Gastrocnemius medialis (tissue), 4 donors: ENCODE results near the gene DIAPH3. TPM values are rescaled to one million over a fixed set of nuclear protein-coding genes. Genes with fewer than 3 reads are reported as not detected.

ENCODE experiments used
- ATAC-seq, 2 donors: fragments of 150-250 bp; one replicate each; pipeline ENCODE4 v1.9.1; 2016
- DNase-seq, 2 donors: peaks; one replicate each; pipeline ENCODE4 v3.0.0-alpha.2; 2019
- H3K27ac ChIP-seq, 4 donors: fragments of 200-600 bp; sonication (generic); 1 replicate in 1 of 4; 2 replicates in 3 of 4; pipeline ENCODE4 v1.5.1; 2016 to 2018; ENCODE audit warnings: mild to moderate bottlenecking in 2 of 4, moderate library complexity in 1 of 4
- H3K27me3 ChIP-seq, 3 donors: fragments of 200-600 bp; sonication (generic) in 2 of 3; 1 replicate in 1 of 3; 2 replicates in 2 of 3; pipeline versions ENCODE4 v1.5.1 to v1.6.0; 2016 to 2019; ENCODE audit warnings: mild to moderate bottlenecking in 1 of 3, moderate library complexity in 1 of 3
- H3K36me3 ChIP-seq, 2 donors: fragments of 200-600 bp; sonication (generic) in 1 of 2; one replicate each; pipeline ENCODE4 v1.5.1; 2017 to 2018
- H3K4me1 ChIP-seq, 2 donors: fragments of 200-600 bp; sonication (generic) in 1 of 2; one replicate each; pipeline ENCODE4 v1.5.1; 2016 to 2017; ENCODE audit warnings: mild to moderate bottlenecking in 2 of 2
- H3K4me3 ChIP-seq, 4 donors: fragments of 200-600 bp; sonication (generic) in 3 of 4; 1 replicate in 1 of 4; 2 replicates in 3 of 4; pipeline ENCODE4 v1.5.1; 2016 to 2019; ENCODE audit warnings: mild to moderate bottlenecking in 2 of 4
- H3K9me3 ChIP-seq, 3 donors: fragments of 200-600 bp; sonication (generic) in 2 of 3; 1 replicate in 1 of 3; 2 replicates in 2 of 3; pipeline ENCODE4 v1.5.1; 2016 to 2019
- CTCF ChIP-seq, 5 experiments: fragments of 450-650 bp in 3 of 5; fragments of 200-600 bp in 2 of 5; sonication (generic) in 2 of 5; IDR thresholded peaks in 4 of 5; conservative IDR thresholded peaks in 1 of 5; 1 replicate in 4 of 5; 2 replicates in 1 of 5; pipeline ENCODE4 v1.5.1; 2016 to 2019; ENCODE audit warnings: antibody characterized with exemption in 5 of 5, mild to moderate bottlenecking in 3 of 5, moderate library complexity in 3 of 5
- POLR2A ChIP-seq, 2 donors: fragments of 450-650 bp; IDR thresholded peaks; one replicate each; pipeline ENCODE4 v1.6.1; 2017; ENCODE audit warnings: antibody characterized with exemption in 2 of 2, mild to moderate bottlenecking in 2 of 2, moderate library complexity in 2 of 2
- in situ Hi-C, 4 donors: fragments of 200-750 bp; cut with MboI; loops; one replicate each; pipeline versions ENCODE4 v1.15.0 to v1.8.0; 2017; ENCODE audit warnings: low sequenced_read_pairs in 4 of 4
- intact Hi-C: fragments of 100-400 bp; cut with DNase I; formaldehyde crosslinking; loops from one replicate; pipeline ENCODE4 v1.15.1; 2023; ENCODE audit warnings: low total_unique reads
- total RNA-seq, 4 donors: library from RNA; depleted of rRNA; stranded (reverse); fragments of >200 nt; gene quantifications; one replicate each; pipeline versions ENCODE4 v1.1.0 to v1.2.3, GENCODE V29; 2016

Gene DIAPH3
- total RNA-seq, 4 donors from 2014 or later = 0.13 TPM; not detected in 3

GRCh38 chr13:59742467-59742866 is 421.3 kb downstream of the DIAPH3 start:
- no peak overlapping the region for H3K27ac ChIP-seq
- no peak for ATAC-seq
- no peaks in the 10 kb centered on the region for H3K9me3 ChIP-seq
- TF ChIP-seq POLR2A (IDR thresholded peaks at IDR 0.05) = no peak
- no peak for TF ChIP-seq CTCF (IDR thresholded peaks at IDR 0.05 in 4 of 5, conservative IDR thresholded peaks at IDR 0.05 in 1 of 5)
- DNase-seq = no peak
- H3K27me3 ChIP-seq = no peaks in the 10 kb centered on the region
- in situ Hi-C loops (no loop called here), intact Hi-C loops (no loop called here)
- H3K4me3 ChIP-seq = no peak overlapping the region
- no peaks in the 10 kb centered on the region for H3K36me3 ChIP-seq
- H3K4me1 ChIP-seq = no peaks in the 10 kb centered on the region

- H3K9me3 ChIP-seq = no peaks in the 10 kb centered on the region
- H3K36me3 ChIP-seq = no peaks in the 10 kb centered on the region
- ATAC-seq (no peak), DNase-seq (no peak)
- H3K27ac ChIP-seq = no peak overlapping the region
- no peak for TF ChIP-seq POLR2A (IDR thresholded peaks at IDR 0.05)
- no peak for TF ChIP-seq CTCF (IDR thresholded peaks at IDR 0.05 in 4 of 5, conservative IDR thresholded peaks at IDR 0.05 in 1 of 5)
- no peak overlapping the region for H3K4me3 ChIP-seq
- intact Hi-C loops (no loop called here), in situ Hi-C loops (no loop called here)
- no peaks in the 10 kb centered on the region for H3K4me1 ChIP-seq
- no peaks in the 10 kb centered on the region for H3K27me3 ChIP-seq
These were observed 424.8 kb downstream of the DIAPH3 start for GRCh38 chr13:59738921-59739320.

- no peaks in the 10 kb centered on the region for H3K9me3 ChIP-seq
- H3K27ac ChIP-seq = no peak overlapping the region
- DNase-seq (no peak), ATAC-seq (no peak)
- in situ Hi-C loops = no loop called here
- no peaks in the 10 kb centered on the region for H3K27me3 ChIP-seq
- H3K4me3 ChIP-seq = no peak overlapping the region
- no peaks in the 10 kb centered on the region for H3K4me1 ChIP-seq
- intact Hi-C loops = no loop called here
- TF ChIP-seq POLR2A (IDR thresholded peaks at IDR 0.05) (no peak), CTCF (IDR thresholded peaks at IDR 0.05 in 4 of 5, conservative IDR thresholded peaks at IDR 0.05 in 1 of 5) (no peak)
- no peaks in the 10 kb centered on the region for H3K36me3 ChIP-seq
These were observed 429.3 kb downstream of the DIAPH3 start for GRCh38 chr13:59734393-59734792.

GRCh38 chr13:59733744-59734143 is 430.0 kb downstream of the DIAPH3 start:
- no peak for DNase-seq
- no peaks in the 10 kb centered on the region for H3K36me3 ChIP-seq
- in situ Hi-C loops (no loop called here), intact Hi-C loops (no loop called here)
- no peak overlapping the region for H3K27ac ChIP-seq
- TF ChIP-seq CTCF (IDR thresholded peaks at IDR 0.05 in 4 of 5, conservative IDR thresholded peaks at IDR 0.05 in 1 of 5) = no peak
- no peak for TF ChIP-seq POLR2A (IDR thresholded peaks at IDR 0.05)
- ATAC-seq = no peak
- no peaks in the 10 kb centered on the region for H3K4me1 ChIP-seq
- H3K4me3 ChIP-seq = no peak overlapping the region
- no peaks in the 10 kb centered on the region for H3K9me3 ChIP-seq
- H3K27me3 ChIP-seq = no peaks in the 10 kb centered on the region

GRCh38 chr13:59730026-59730425 is 433.7 kb downstream of the DIAPH3 start:
- Histone ChIP-seq H3K4me3 (no peak overlapping the region), H3K9me3 (no peaks in the 10 kb centered on the region), H3K27ac (no peak overlapping the region), H3K27me3 (no peaks in the 10 kb centered on the region), H3K36me3 (no peaks in the 10 kb centered on the region), H3K4me1 (no peaks in the 10 kb centered on the region)
- TF ChIP-seq POLR2A (IDR thresholded peaks at IDR 0.05) = no peak
- TF ChIP-seq CTCF (IDR thresholded peaks at IDR 0.05 in 4 of 5, conservative IDR thresholded peaks at IDR 0.05 in 1 of 5) = no peak
- in situ Hi-C loops (no loop called here), intact Hi-C loops (no loop called here)
- no peak for DNase-seq
- no peak for ATAC-seq
